A549 (cell line): Measurements from ENCODE around the gene ALOX15B. TPM values are rescaled to one million over a fixed set of nuclear protein-coding genes. Genes with fewer than 3 reads are reported as not detected.
A peak's percentile ranks its signal among the peaks of the same experiment; 100 is the strongest.

Experiments used
- ATAC-seq, 2 experiments: fragments of 200-7000 bp in 1 of 2; fragments of >200 bp in 1 of 2; cut with Nextera tagmentation in 1 of 2; cut with Tn5 transposase in 1 of 2; 3 replicates each; pipeline versions ENCODE4 v1.8.0 to v1.9.1; 2018 to 2020; ENCODE audit warnings: mild to moderate bottlenecking in 1 of 2, moderate library complexity in 1 of 2
- CTCF ChIA-PET: fragments of 300-600 bp; sonication (Branson Sonifier 250); formaldehyde crosslinking; extraction: SDS; loops from one replicate; lab custom pipeline; 2021; ENCODE audit warnings: antibody characterized with exemption, inconsistent platforms; lab: Yijun Ruan, JAX
- POLR2A ChIA-PET: fragments of 350-600 bp; formaldehyde crosslinking; extraction: SDS; loops from one replicate; lab custom pipeline; 2021; ENCODE audit warnings: antibody characterized with exemption, inconsistent platforms; lab: Yijun Ruan, JAX
- DNase-seq, 2 experiments: peaks; one replicate each; pipeline versions ENCODE4 v3.0.0 to v3.0.0-alpha.2; 2011 to 2016; ENCODE audit warnings: low read depth in 1 of 2, low spot score in 1 of 2
- FAIRE-seq: peaks from 2 replicates; lab custom pipeline; 2011; peaks lifted over from hg19 to GRCh38; lab: Jason Lieb, UNC
- H3K27ac ChIP-seq, 2 experiments: fragments of >200 bp; sonication (Bioruptor Twin); formaldehyde crosslinking; 3 replicates each; pipeline ENCODE4 v1.5.1; 2016 to 2017
- H3K4me1 ChIP-seq: fragments of >200 bp; sonication (Bioruptor Twin); formaldehyde crosslinking; 3 replicates; pipeline ENCODE4 v1.6.1; 2016
- H3K4me2 ChIP-seq: fragments of >200 bp; sonication (Bioruptor Twin); formaldehyde crosslinking; 3 replicates; pipeline ENCODE4 v1.6.1; 2016
- H3K4me3 ChIP-seq: fragments of >200 bp; sonication (Bioruptor Twin); formaldehyde crosslinking; 3 replicates; pipeline ENCODE4 v1.5.1; 2016
- H3K9me3 ChIP-seq: fragments of >200 bp; sonication (Bioruptor Twin); formaldehyde crosslinking; 3 replicates; pipeline ENCODE4 v1.6.1; 2016
- BHLHE40 ChIP-seq: IDR thresholded peaks from 2 replicates; pipeline ENCODE4 v1.6.1; 2012; ENCODE audit warnings: low read depth, low read length, inconsistent platforms
- CBX8 ChIP-seq: fragments of 200-600 bp; sonication (generic); IDR thresholded peaks from 2 replicates; pipeline ENCODE4 v1.6.1; 2016
- FOSL2 ChIP-seq, 2 experiments: fragments of 450-650 bp in 1 of 2; fragments of >200 bp in 1 of 2; sonication (Bioruptor Twin) in 1 of 2; formaldehyde crosslinking; IDR thresholded peaks; 2 replicates each; pipeline versions ENCODE4 v1.5.0 to v1.6.1; 2016 to 2020; ENCODE audit warnings: mild to moderate bottlenecking in 1 of 2, moderate library complexity in 1 of 2
- HDAC2 ChIP-seq: fragments of 200-600 bp; sonication (generic); IDR thresholded peaks from 2 replicates; pipeline ENCODE4 v1.6.1; 2016
- HOXB13 ChIP-seq: fragments of 250-450 bp; sonication (Bioruptor Pico); IDR thresholded peaks from 2 replicates; pipeline ENCODE4 v1.5.0; 2020; ENCODE audit warnings: low read depth, mild to moderate bottlenecking, moderate library complexity
- HOXB5 ChIP-seq: fragments of 250-450 bp; sonication (Bioruptor Pico); IDR thresholded peaks from 2 replicates; pipeline ENCODE4 v1.5.0; 2020; ENCODE audit warnings: mild to moderate bottlenecking, moderate library complexity
- KDM1A ChIP-seq: fragments of 200-600 bp; sonication (generic); IDR thresholded peaks from 2 replicates; pipeline ENCODE4 v1.6.1; 2016; ENCODE audit warnings: low read depth, mild to moderate bottlenecking
- NR3C1 ChIP-seq: fragments of >200 bp; sonication (Bioruptor Twin); formaldehyde crosslinking; IDR thresholded peaks from 3 replicates; pipeline ENCODE4 v1.6.1; 2017
- RCOR1 ChIP-seq: fragments of 150-350 bp; IDR thresholded peaks from 2 replicates; pipeline ENCODE4 v1.6.1; 2014; ENCODE audit warnings: antibody characterized with exemption, low read length, low read depth
- SMC3 ChIP-seq: fragments of >200 bp; sonication (Bioruptor Twin); formaldehyde crosslinking; IDR thresholded peaks from 3 replicates; pipeline ENCODE4 v1.6.1; 2018; ENCODE audit warnings: inconsistent platforms
- SREBF2 ChIP-seq: fragments of 450-650 bp; IDR thresholded peaks from 2 replicates; pipeline ENCODE4 v1.6.1; 2014; ENCODE audit warnings: mild to moderate bottlenecking, moderate library complexity
- TP53 ChIP-seq: fragments of 250-450 bp; sonication (Bioruptor Pico); IDR thresholded peaks from 2 replicates; pipeline ENCODE4 v1.5.0; 2021; ENCODE audit warnings: mild to moderate bottlenecking, moderate library complexity
- ZC3H11A ChIP-seq: fragments of 450-650 bp; IDR thresholded peaks from 2 replicates; pipeline ENCODE4 v1.6.1; 2014; ENCODE audit warnings: antibody characterized with exemption, mild to moderate bottlenecking
- ZFP36 ChIP-seq: fragments of 450-650 bp; IDR thresholded peaks from 2 replicates; pipeline ENCODE4 v1.6.1; 2014; ENCODE audit warnings: borderline replicate concordance; ENCODE audit not compliant: partially characterized antibody
- WGBS: methylation state at CpG from one replicate; pipeline ENCODE4 v1.1.6; 2017; ENCODE audit errors: missing lambda C conversion rate; 5-methylcytosine and 5-hydroxymethylcytosine counted together
- polyA plus RNA-seq, 4 experiments: library from polyadenylated mRNA; depleted of rRNA in 3 of 4; stranded (reverse); fragments of >200 nt; fragmentation: RNase III in 1 of 4; extraction: RNeasy Plus Mini Kit Qiagen cat#74134 plus additional on column Dnase treatment in 1 of 4; gene quantifications; 2 replicates in 3 of 4; 3 replicates in 1 of 4; pipeline ENCODE4 v1.2.3, GENCODE V29; 2011 to 2017
- TF ChIP-seq, protein P1 (sequence below): fragments of 200-600 bp; sonication (generic); IDR thresholded peaks from 2 replicates; pipeline ENCODE4 v1.6.1; 2016; ENCODE audit warnings: antibody characterized with exemption, mild to moderate bottlenecking, moderate library complexity
- TF ChIP-seq, protein P2 (sequence below): fragments of 250-450 bp; sonication (Bioruptor Pico); IDR thresholded peaks from 2 replicates; pipeline ENCODE4 v1.5.0; 2020; ENCODE audit warnings: low read depth, mild to moderate bottlenecking, moderate library complexity
- TF ChIP-seq, protein P3 (sequence below): fragments of >200 bp; sonication (Bioruptor Twin); formaldehyde crosslinking; IDR thresholded peaks from 3 replicates; pipeline ENCODE4 v1.6.1; 2016

The ALOX15B gene
- polyA plus RNA-seq, 2 of the 4 experiments (the other 2 are of a cell fraction): not detected

DNA sequence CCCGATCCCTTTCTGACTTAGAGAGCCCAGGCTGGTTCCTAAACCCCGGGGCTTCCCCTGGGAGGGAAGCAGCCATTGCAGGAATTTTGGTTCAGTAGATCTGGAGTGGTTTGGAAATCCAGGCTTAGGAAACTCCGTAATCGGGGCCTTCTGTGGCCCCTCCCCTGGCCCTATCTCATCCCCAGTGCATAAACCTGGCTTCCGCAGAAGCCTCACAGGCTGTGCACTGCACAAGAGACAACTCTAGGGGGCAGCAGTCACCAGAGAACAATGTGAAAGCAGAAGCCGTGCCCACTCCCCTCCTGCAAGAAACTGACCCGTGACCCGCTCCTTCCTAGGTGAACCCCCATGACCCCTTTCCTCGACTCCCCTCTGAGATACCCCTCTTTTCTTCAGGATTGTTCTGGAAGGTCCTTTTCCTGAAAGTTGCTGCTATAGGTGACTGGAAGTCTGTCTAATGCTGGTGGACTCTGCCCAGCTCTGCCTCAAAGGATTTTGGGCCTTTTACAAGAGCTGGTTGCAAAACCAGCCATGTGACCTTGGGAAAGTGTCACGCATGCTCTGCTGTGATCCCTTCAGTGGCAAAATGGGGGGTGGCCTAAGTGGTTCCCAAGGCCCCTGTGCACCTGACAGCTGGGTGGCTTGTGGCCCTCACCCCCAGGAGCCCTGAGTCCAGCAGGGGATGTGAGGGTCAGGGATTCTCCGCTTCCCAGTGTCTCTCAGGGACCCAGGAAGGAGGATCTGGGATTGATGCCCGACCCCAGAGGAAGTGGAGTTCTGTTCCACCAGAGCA, 22.0 kb upstream of the ALOX15B start (continued):
- TF ChIP-seq, protein P1, sequence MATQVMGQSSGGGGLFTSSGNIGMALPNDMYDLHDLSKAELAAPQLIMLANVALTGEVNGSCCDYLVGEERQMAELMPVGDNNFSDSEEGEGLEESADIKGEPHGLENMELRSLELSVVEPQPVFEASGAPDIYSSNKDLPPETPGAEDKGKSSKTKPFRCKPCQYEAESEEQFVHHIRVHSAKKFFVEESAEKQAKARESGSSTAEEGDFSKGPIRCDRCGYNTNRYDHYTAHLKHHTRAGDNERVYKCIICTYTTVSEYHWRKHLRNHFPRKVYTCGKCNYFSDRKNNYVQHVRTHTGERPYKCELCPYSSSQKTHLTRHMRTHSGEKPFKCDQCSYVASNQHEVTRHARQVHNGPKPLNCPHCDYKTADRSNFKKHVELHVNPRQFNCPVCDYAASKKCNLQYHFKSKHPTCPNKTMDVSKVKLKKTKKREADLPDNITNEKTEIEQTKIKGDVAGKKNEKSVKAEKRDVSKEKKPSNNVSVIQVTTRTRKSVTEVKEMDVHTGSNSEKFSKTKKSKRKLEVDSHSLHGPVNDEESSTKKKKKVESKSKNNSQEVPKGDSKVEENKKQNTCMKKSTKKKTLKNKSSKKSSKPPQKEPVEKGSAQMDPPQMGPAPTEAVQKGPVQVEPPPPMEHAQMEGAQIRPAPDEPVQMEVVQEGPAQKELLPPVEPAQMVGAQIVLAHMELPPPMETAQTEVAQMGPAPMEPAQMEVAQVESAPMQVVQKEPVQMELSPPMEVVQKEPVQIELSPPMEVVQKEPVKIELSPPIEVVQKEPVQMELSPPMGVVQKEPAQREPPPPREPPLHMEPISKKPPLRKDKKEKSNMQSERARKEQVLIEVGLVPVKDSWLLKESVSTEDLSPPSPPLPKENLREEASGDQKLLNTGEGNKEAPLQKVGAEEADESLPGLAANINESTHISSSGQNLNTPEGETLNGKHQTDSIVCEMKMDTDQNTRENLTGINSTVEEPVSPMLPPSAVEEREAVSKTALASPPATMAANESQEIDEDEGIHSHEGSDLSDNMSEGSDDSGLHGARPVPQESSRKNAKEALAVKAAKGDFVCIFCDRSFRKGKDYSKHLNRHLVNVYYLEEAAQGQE: no peak
- no peak for TF ChIP-seq ZFP36
- no peak for TF ChIP-seq CBX8
- no peak for TF ChIP-seq HOXB5
- peak; percentile 63 for TF ChIP-seq SMC3
- peak; percentile 8; the same call in 1 of the 2 replicates for TF ChIP-seq RCOR1

DNA sequence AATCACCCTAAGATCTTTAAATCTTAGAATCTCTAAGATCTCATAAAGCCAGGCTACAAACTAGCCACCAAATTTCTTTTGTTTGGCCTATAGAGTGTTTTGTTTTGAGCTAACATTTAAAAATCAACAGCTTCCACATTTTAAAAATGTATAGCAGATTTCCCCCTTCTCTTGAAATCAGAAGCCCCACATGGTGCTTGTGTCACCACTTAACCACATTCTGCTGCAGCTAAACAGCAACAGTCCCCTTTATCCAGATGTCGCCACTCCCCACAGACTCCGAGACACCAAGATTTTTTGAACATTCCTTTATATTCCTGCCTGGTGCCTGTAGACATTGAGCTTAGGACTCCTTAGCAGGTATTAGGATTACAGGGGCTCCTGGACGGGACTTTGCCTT, 20.4 kb upstream of the ALOX15B start:
- ChIA-PET CTCF (interaction anchor here (0.8 to 13.5 kb wide), 15 partner anchors 9 to 155 kb away, joined by 3 to 148 read pairs (median 16); partner anchors contain the start of gene GUCY2D), POLR2A (no interaction called here)
- H3K9me3 ChIP-seq: no peaks in the 10 kb centered on the region
- 83% methylated on average over 3 of the region's 3 CpGs for WGBS
- ATAC-seq (no peak), FAIRE-seq (peak; percentile 59), DNase-seq (no peak)
- H3K4me1 ChIP-seq: peaks cover 5% of the 10 kb centered on the region; the same call in 1 of the 3 replicates
- no peak overlapping the region for H3K4me3 ChIP-seq
- H3K27ac ChIP-seq: no peak overlapping the region
- TF ChIP-seq, protein P2, sequence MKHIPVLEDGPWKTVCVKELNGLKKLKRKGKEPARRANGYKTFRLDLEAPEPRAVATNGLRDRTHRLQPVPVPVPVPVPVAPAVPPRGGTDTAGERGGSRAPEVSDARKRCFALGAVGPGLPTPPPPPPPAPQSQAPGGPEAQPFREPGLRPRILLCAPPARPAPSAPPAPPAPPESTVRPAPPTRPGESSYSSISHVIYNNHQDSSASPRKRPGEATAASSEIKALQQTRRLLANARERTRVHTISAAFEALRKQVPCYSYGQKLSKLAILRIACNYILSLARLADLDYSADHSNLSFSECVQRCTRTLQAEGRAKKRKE: no peak
- TF ChIP-seq TP53 (no peak), HDAC2 (no peak), HOXB13 (no peak), BHLHE40 (no peak), HOXB5 (no peak), SREBF2 (no peak), NR3C1 (no peak), KDM1A (no peak), ZC3H11A (no peak), FOSL2 (IDR thresholded peaks at IDR 0.05) (no peak), FOSL2 (CRISPR knock-in tag; IDR thresholded peaks at IDR 0.05) (no peak)
- TF ChIP-seq, protein P3, sequence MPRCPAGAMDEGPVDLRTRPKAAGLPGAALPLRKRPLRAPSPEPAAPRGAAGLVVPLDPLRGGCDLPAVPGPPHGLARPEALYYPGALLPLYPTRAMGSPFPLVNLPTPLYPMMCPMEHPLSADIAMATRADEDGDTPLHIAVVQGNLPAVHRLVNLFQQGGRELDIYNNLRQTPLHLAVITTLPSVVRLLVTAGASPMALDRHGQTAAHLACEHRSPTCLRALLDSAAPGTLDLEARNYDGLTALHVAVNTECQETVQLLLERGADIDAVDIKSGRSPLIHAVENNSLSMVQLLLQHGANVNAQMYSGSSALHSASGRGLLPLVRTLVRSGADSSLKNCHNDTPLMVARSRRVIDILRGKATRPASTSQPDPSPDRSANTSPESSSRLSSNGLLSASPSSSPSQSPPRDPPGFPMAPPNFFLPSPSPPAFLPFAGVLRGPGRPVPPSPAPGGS: no peak
- TF ChIP-seq, protein P1: no peak
- H3K4me2 ChIP-seq: no peak overlapping the region
